Prostate gland (tissue), 2 donors: ENCODE results near the gene TMEM178B. TPM values are rescaled to one million over a fixed set of nuclear protein-coding genes. Genes with fewer than 3 reads are reported as not detected.

Source experiments
- DNase-seq: peaks from one replicate; pipeline ENCODE4 v3.0.0-alpha.2; 2019; ENCODE audit warnings: low spot score
- H3K27ac ChIP-seq, 2 donors: fragments of 200-600 bp; sonication (generic); 2 replicates each; pipeline ENCODE4 v1.5.1; 2017 to 2019
- H3K27me3 ChIP-seq: fragments of 200-600 bp; sonication (generic); replicated peaks from 2 replicates; pipeline ENCODE4 v1.5.1; 2019; ENCODE audit not compliant: insufficient read depth
- H3K36me3 ChIP-seq, 2 donors: fragments of 200-600 bp; sonication (generic); 1 replicate in 1 of 2; 2 replicates in 1 of 2; pipeline versions ENCODE4 v1.5.1 to v1.8.1; 2017 to 2019
- H3K4me1 ChIP-seq: fragments of 200-600 bp; sonication (generic); replicated peaks from 2 replicates; pipeline ENCODE4 v1.5.1; 2019
- H3K4me3 ChIP-seq, 2 donors: fragments of 200-600 bp; sonication (generic); 2 replicates each; pipeline ENCODE4 v1.5.1; 2017 to 2019
- H3K9me3 ChIP-seq: fragments of 200-600 bp; sonication (generic); 2 replicates; pipeline ENCODE4 v1.5.1; 2017
- CTCF ChIP-seq, 4 experiments: fragments of 200-600 bp in 2 of 4; fragments of 450-650 bp in 2 of 4; sonication (generic) in 2 of 4; IDR thresholded peaks; 1 replicate in 3 of 4; 2 replicates in 1 of 4; pipeline ENCODE4 v1.5.1; 2016 to 2019; ENCODE audit warnings: antibody characterized with exemption in 4 of 4, mild to moderate bottlenecking in 2 of 4, moderate library complexity in 2 of 4
- POLR2A ChIP-seq: fragments of 450-650 bp; IDR thresholded peaks from one replicate; pipeline ENCODE4 v1.6.1; 2016; ENCODE audit warnings: antibody characterized with exemption, mild to moderate bottlenecking
- POLR2AphosphoS5 ChIP-seq: sonication (generic); formaldehyde crosslinking; IDR thresholded peaks from one replicate; pipeline ENCODE4 v1.6.1; 2017; ENCODE audit warnings: antibody characterized with exemption
- WGBS: methylation state at CpG from one replicate; pipeline ENCODE4 v1.1.5; 2018; 5-methylcytosine and 5-hydroxymethylcytosine counted together
- intact Hi-C: fragments of 100-400 bp; cut with DNase I; formaldehyde crosslinking; loops from one replicate; pipeline ENCODE4 v1.14.2; 2022
- total RNA-seq, 2 donors: library from RNA; depleted of rRNA; stranded (reverse); fragments of >200 nt; gene quantifications; one replicate each; pipeline ENCODE4 v1.1.0, GENCODE V29; 2016

Gene TMEM178B
- total RNA-seq, 2 donors from 2014 or later: 3.4 to 5.2 TPM

- no peaks in the 10 kb centered on the region for H3K27me3 ChIP-seq
- TF ChIP-seq POLR2A (no peak), POLR2AphosphoS5 (no peak), CTCF (IDR thresholded peaks at IDR 0.05) (no peak)
- WGBS: 84% methylated on average over 2 of the region's 2 CpGs
- H3K9me3 ChIP-seq: no peaks in the 10 kb centered on the region
- no peaks in the 10 kb centered on the region for H3K4me1 ChIP-seq
- no peak overlapping the region for H3K4me3 ChIP-seq
- DNase-seq: no peak
- intact Hi-C loops: no loop called here
- H3K27ac ChIP-seq: no peak overlapping the region
- no peaks in the 10 kb centered on the region for H3K36me3 ChIP-seq
Measured at GRCh38 chr7:141312395-141312794, 238.5 kb downstream of the TMEM178B start.

GRCh38 chr7:141312828-141313521 lies 239.1 kb downstream of the TMEM178B start:
- no peaks in the 10 kb centered on the region for H3K36me3 ChIP-seq
- intact Hi-C loops: no loop called here
- H3K27me3 ChIP-seq: no peaks in the 10 kb centered on the region
- no peak overlapping the region for H3K4me3 ChIP-seq
- no peaks in the 10 kb centered on the region for H3K4me1 ChIP-seq
- H3K9me3 ChIP-seq: no peaks in the 10 kb centered on the region
- no peak for TF ChIP-seq POLR2AphosphoS5
- H3K27ac ChIP-seq: no peak overlapping the region
- WGBS: 73% methylated on average over 2 of the region's 2 CpGs
- DNase-seq: no peak

GRCh38 chr7:141313896-141314295 lies 240.0 kb downstream of the TMEM178B start:
- H3K4me3 ChIP-seq: no peak overlapping the region
- H3K36me3 ChIP-seq: no peaks in the 10 kb centered on the region
- WGBS: 77% methylated on average over 5 of the region's 5 CpGs
- H3K9me3 ChIP-seq: no peaks in the 10 kb centered on the region
- intact Hi-C loops: no loop called here
- H3K27me3 ChIP-seq: no peaks in the 10 kb centered on the region
- H3K27ac ChIP-seq: no peak overlapping the region
- TF ChIP-seq POLR2A: no peak
- TF ChIP-seq POLR2AphosphoS5: no peak
- no peak for TF ChIP-seq CTCF (IDR thresholded peaks at IDR 0.05)
- H3K4me1 ChIP-seq: no peaks in the 10 kb centered on the region
- no peak for DNase-seq

- intact Hi-C loops: no loop called here
- no peak for TF ChIP-seq POLR2AphosphoS5
- no peak for TF ChIP-seq CTCF (IDR thresholded peaks at IDR 0.05)
- no peak for TF ChIP-seq POLR2A
- Histone ChIP-seq H3K4me3 (no peak overlapping the region), H3K36me3 (no peaks in the 10 kb centered on the region), H3K27ac (no peak overlapping the region), H3K4me1 (no peaks in the 10 kb centered on the region), H3K27me3 (no peaks in the 10 kb centered on the region), H3K9me3 (no peaks in the 10 kb centered on the region)
- 71% methylated on average over 3 of the region's 3 CpGs for WGBS
- DNase-seq: no peak
Measured at GRCh38 chr7:141317033-141317585, 243.2 kb downstream of the TMEM178B start.

GRCh38 chr7:141320287-141320686 lies 246.4 kb downstream of the TMEM178B start:
- no peaks in the 10 kb centered on the region for H3K27me3 ChIP-seq
- intact Hi-C loops: no loop called here
- no peak for DNase-seq
- H3K4me3 ChIP-seq: no peak overlapping the region
- H3K36me3 ChIP-seq: no peaks in the 10 kb centered on the region
- H3K27ac ChIP-seq: no peak overlapping the region
- 88% methylated on average over 3 of the region's 3 CpGs for WGBS
- TF ChIP-seq POLR2A (no peak), CTCF (IDR thresholded peaks at IDR 0.05) (no peak), POLR2AphosphoS5 (no peak)
- H3K9me3 ChIP-seq: no peaks in the 10 kb centered on the region
- no peaks in the 10 kb centered on the region for H3K4me1 ChIP-seq
